HepG2 (cell line): ENCODE results near the gene NARS2. TPM values are rescaled to one million over a fixed set of nuclear protein-coding genes. Genes with fewer than 3 reads are reported as not detected.

Experiments
- CREM ChIP-seq, 2 experiments: sonication (generic) in 1 of 2; formaldehyde crosslinking in 1 of 2; IDR thresholded peaks; 2 replicates each; pipeline versions ENCODE4 v1.4.0 to v1.6.1; 2016 to 2020; ENCODE audit warnings: antibody characterized with exemption in 1 of 2, mild to moderate bottlenecking in 1 of 2, missing genetic modification reagents in 1 of 2
- ZNF136 ChIP-seq: sonication (generic); formaldehyde crosslinking; IDR thresholded peaks from 2 replicates; pipeline ENCODE4 v1.8.1; 2022; ENCODE audit warnings: low read depth, mild to moderate bottlenecking, moderate library complexity, missing genetic modification reagents
- ZSCAN29 ChIP-seq: sonication (generic); formaldehyde crosslinking; conservative IDR thresholded peaks from 2 replicates; pipeline ENCODE4 v1.4.0; 2020; ENCODE audit warnings: mild to moderate bottlenecking, missing genetic modification reagents
- polyA plus RNA-seq, 8 experiments: library from polyadenylated mRNA; depleted of rRNA in 3 of 8; stranded (reverse) in 7 of 8; unstranded in 1 of 8; fragments of >200 nt; fragmentation: Illumina TruSeq in 4 of 8; extraction: Trizol in 4 of 8; gene quantifications; 2 replicates each; pipeline versions ENCODE4 v1.2.1 to v1.2.3, GENCODE V29; 2011 to 2016; ENCODE audit warnings: low read depth in 4 of 8, missing spikeins in 1 of 8, mixed read lengths in 1 of 8; ENCODE audit not compliant: insufficient read depth in 1 of 8
- total RNA-seq, 5 experiments: library from RNA; depleted of rRNA; stranded (reverse); fragments of >200 nt; fragmentation: Illumina TruSeq; extraction: Trizol; gene quantifications; 2 replicates each; pipeline ENCODE4 v1.2.3, GENCODE V29; 2016; ENCODE audit warnings: low read depth in 1 of 5
- TF ChIP-seq, protein P1 (sequence below): sonication (generic); formaldehyde crosslinking; IDR thresholded peaks from 2 replicates; pipeline ENCODE4 v1.5.0; 2020; ENCODE audit warnings: mild to moderate bottlenecking, missing genetic modification reagents, borderline replicate concordance
- TF ChIP-seq, protein P2 (sequence below): conservative IDR thresholded peaks from 2 replicates; pipeline ENCODE4 v1.6.1; 2018; ENCODE audit warnings: missing genetic modification reagents
- TF ChIP-seq, protein P3 (sequence below): sonication (generic); formaldehyde crosslinking; IDR thresholded peaks from 2 replicates; pipeline ENCODE4 v1.5.1; 2020; ENCODE audit warnings: mild to moderate bottlenecking, missing genetic modification reagents, moderate library complexity

NARS2 gene
- total and polyA plus RNA-seq, 2 of the 13 experiments (the other 11 are each of a cell fraction or from before 2014, with no cell fraction given), result 45.9 to 65.0 TPM

DNA sequence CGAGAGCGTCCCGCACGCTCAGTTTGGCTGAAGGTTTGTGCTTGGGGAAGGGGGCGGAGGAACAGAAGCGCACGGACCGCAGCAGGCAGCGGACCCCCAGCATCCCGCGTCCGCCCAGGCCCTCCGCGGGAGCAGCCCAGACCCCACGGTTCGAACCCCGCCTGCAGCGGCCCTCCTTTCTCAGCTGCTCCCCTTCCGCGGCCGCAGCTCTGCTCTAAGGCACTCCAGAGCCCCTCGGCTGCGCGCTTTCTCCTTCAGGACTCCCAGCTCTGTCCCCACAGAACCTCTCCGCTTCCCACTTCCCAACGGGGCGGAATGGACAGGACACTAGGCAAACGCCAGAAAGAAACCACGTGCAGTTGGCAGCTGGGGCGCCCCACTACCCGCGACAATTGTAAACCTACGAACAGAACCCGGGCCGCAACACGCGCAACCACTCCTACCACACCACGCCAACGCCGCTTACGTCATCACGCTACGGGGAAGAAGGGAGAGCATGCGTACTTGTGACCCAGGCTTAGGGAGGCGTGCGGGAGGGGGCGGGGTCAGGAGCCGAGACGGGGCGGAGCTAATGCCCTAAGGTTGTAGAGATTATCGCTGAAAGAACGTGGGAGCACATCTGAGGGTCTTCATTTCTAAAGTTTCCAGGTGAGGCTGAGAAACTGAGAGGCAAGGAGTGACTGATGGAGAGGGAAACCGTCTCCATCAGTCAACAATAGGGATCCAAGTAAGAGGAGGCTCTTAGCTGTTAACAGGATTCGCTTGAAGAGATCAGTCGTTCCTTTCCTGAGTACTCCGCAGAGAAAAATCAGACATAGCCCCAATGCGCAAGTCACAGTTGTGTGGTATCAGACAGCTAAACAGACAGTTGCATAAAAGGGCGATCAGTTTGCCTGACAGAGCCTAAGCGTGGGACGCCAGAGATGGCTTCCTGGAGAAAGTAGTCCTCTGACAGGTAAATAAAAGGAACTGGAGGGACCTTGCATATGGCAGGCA is at the start of gene NARS2 (continued):
- TF ChIP-seq, protein P1, sequence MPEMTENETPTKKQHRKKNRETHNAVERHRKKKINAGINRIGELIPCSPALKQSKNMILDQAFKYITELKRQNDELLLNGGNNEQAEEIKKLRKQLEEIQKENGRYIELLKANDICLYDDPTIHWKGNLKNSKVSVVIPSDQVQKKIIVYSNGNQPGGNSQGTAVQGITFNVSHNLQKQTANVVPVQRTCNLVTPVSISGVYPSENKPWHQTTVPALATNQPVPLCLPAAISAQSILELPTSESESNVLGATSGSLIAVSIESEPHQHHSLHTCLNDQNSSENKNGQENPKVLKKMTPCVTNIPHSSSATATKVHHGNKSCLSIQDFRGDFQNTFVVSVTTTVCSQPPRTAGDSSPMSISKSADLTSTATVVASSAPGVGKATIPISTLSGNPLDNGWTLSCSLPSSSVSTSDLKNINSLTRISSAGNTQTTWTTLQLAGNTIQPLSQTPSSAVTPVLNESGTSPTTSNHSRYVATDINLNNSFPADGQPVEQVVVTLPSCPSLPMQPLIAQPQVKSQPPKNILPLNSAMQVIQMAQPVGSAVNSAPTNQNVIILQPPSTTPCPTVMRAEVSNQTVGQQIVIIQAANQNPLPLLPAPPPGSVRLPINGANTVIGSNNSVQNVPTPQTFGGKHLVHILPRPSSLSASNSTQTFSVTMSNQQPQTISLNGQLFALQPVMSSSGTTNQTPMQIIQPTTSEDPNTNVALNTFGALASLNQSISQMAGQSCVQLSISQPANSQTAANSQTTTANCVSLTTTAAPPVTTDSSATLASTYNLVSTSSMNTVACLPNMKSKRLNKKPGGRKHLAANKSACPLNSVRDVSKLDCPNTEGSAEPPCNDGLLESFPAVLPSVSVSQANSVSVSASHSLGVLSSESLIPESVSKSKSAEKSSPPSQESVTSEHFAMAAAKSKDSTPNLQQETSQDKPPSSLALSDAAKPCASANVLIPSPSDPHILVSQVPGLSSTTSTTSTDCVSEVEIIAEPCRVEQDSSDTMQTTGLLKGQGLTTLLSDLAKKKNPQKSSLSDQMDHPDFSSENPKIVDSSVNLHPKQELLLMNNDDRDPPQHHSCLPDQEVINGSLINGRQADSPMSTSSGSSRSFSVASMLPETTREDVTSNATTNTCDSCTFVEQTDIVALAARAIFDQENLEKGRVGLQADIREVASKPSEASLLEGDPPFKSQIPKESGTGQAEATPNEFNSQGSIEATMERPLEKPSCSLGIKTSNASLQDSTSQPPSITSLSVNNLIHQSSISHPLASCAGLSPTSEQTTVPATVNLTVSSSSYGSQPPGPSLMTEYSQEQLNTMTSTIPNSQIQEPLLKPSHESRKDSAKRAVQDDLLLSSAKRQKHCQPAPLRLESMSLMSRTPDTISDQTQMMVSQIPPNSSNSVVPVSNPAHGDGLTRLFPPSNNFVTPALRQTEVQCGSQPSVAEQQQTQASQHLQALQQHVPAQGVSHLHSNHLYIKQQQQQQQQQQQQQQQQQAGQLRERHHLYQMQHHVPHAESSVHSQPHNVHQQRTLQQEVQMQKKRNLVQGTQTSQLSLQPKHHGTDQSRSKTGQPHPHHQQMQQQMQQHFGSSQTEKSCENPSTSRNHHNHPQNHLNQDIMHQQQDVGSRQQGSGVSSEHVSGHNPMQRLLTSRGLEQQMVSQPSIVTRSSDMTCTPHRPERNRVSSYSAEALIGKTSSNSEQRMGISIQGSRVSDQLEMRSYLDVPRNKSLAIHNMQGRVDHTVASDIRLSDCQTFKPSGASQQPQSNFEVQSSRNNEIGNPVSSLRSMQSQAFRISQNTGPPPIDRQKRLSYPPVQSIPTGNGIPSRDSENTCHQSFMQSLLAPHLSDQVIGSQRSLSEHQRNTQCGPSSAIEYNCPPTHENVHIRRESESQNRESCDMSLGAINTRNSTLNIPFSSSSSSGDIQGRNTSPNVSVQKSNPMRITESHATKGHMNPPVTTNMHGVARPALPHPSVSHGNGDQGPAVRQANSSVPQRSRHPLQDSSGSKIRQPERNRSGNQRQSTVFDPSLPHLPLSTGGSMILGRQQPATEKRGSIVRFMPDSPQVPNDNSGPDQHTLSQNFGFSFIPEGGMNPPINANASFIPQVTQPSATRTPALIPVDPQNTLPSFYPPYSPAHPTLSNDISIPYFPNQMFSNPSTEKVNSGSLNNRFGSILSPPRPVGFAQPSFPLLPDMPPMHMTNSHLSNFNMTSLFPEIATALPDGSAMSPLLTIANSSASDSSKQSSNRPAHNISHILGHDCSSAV (CRISPR knock-in tag), result no peak
- TF ChIP-seq ZNF136 (CRISPR knock-in tag), result 0 out of 2 replicates have a peak, but pooled peaks have one; percentile 27
- peak; percentile 87 for TF ChIP-seq CREM (IDR thresholded peaks at IDR 0.05)
- TF ChIP-seq CREM (CRISPR knock-in tag; IDR thresholded peaks at IDR 0.05), result no peak
- TF ChIP-seq, protein P2, sequence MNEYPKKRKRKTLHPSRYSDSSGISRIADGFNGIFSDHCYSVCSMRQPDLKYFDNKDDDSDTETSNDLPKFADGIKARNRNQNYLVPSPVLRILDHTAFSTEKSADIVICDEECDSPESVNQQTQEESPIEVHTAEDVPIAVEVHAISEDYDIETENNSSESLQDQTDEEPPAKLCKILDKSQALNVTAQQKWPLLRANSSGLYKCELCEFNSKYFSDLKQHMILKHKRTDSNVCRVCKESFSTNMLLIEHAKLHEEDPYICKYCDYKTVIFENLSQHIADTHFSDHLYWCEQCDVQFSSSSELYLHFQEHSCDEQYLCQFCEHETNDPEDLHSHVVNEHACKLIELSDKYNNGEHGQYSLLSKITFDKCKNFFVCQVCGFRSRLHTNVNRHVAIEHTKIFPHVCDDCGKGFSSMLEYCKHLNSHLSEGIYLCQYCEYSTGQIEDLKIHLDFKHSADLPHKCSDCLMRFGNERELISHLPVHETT (CRISPR knock-in tag), result peak; percentile 24; the same call in 1 of the 2 replicates
- TF ChIP-seq, protein P3, sequence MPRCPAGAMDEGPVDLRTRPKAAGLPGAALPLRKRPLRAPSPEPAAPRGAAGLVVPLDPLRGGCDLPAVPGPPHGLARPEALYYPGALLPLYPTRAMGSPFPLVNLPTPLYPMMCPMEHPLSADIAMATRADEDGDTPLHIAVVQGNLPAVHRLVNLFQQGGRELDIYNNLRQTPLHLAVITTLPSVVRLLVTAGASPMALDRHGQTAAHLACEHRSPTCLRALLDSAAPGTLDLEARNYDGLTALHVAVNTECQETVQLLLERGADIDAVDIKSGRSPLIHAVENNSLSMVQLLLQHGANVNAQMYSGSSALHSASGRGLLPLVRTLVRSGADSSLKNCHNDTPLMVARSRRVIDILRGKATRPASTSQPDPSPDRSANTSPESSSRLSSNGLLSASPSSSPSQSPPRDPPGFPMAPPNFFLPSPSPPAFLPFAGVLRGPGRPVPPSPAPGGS (CRISPR knock-in tag), result peak; percentile 51; the same call in 1 of the 2 replicates
- no peak; the same call in 1 of the 2 replicates for TF ChIP-seq ZSCAN29 (CRISPR knock-in tag)
